ENCODE data around the gene APOL3.
"Not testable (repeated sequence)": the region's sequence is repeated elsewhere in the genome, so short reads cannot be mapped to it uniquely, and the experiment has no call there.

Gene APOL3

DNA sequence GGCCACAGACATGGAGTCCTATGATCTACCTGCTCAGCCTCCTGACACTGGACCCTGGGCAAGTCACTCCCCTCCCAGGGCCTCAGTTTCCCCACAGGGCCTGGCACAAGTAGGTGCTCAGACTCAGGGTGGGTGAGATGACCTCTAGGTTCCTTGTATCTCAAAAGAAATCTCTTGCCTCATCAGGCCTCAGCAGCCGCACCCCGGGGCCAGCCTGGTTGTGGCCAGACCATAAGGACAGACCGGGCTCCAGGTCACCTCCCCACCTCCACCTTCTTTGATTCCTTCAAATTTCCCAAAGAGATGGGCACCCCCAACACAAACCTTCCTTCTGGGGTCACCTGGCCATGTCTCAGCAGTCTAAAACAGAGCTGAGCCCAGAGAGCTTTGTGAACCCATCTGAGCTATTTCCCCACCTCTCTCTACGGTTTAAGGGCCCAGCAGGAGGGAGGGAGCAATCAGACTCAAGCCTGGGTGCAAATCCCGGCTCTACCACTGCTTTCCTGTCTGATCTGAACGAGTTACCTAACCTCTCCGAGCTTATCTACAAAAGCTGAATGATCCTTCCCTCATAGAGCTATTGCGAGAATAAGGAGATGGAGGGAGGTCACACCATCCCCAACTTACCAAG is 43.6 kb upstream of the APOL3 start:
- no peak for DNase-seq (ENCODE audit: extremely low read depth, low read depth)
- TF ChIP-seq, protein P1, sequence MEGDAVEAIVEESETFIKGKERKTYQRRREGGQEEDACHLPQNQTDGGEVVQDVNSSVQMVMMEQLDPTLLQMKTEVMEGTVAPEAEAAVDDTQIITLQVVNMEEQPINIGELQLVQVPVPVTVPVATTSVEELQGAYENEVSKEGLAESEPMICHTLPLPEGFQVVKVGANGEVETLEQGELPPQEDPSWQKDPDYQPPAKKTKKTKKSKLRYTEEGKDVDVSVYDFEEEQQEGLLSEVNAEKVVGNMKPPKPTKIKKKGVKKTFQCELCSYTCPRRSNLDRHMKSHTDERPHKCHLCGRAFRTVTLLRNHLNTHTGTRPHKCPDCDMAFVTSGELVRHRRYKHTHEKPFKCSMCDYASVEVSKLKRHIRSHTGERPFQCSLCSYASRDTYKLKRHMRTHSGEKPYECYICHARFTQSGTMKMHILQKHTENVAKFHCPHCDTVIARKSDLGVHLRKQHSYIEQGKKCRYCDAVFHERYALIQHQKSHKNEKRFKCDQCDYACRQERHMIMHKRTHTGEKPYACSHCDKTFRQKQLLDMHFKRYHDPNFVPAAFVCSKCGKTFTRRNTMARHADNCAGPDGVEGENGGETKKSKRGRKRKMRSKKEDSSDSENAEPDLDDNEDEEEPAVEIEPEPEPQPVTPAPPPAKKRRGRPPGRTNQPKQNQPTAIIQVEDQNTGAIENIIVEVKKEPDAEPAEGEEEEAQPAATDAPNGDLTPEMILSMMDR (IDR thresholded peaks at IDR 0.05; ENCODE audit: low read depth, low read length), result no peak

DNA sequence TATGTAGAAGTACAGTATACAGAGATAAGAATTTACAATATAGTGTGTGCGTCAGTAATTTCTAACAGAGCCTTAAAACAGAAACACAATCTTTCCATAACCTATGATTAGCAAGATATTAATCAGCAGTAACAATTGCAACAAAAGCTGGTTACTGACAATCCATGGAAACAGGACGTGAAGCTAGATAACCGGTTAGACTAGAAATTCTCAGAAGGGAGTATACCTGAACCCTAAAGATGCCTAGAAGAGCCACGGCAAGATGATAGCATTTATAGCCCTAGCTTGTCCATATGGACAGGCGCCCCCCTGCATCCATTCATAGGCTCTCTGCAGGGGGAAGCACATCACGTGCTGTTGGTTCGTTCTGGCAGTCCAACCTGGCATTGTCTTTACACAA is 42.9 kb upstream of the APOL3 start:
- not testable (repeated sequence) for DNase-seq (ENCODE audit: extremely low read depth, low read depth)

DNA sequence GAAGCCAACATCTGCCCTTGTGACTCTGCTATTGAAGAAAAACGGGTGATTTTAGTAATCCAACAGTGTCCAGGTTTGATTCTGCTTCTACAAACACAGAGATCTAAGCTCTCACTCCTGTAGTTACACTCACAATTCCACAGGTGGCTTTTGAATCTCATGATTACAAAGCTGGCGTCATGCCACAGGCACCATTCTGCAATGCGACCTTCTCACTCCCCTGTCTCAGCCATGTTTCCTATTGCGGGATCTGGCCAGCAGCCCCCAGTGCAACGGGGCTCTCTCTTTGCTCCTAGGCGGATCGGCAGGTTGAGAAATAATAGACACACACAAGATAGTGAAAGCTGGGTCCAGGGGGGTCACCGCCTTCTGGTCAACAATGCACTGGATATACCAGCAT is 42.4 kb upstream of the APOL3 start:
- not testable (repeated sequence) for DNase-seq (ENCODE audit: extremely low read depth, low read depth)

DNA sequence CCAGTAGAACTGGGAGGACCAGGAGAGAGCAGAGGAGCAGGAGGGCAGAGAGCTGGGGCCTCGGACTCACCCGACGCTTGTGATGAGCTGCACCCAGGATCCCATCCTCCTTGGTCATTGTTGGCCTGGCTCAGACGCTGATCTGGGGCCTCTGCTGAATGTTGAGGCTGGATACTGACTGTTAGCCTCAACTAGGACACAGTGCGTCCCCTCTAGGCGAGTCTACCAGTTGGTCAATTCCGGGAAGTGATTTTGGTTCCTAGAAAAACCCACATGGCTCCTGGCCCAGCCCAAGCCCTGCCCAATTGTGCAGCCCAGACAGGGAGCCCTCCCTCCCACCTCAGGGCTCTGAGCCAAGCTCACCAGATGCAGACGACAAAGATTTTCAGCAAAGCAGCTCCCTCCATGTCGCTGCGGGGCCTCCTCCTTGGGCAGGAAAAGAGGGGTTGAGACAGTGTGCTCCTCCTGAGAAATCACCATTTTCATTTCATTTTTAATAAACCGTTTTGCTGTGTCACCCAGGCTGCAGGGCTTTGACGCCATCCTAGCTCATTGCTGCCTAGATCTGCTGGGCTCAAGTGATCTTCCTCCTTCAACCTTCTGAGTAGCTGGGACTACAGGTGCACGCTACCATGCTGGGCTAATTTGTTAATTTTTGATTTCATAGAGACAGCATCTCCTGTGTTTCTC is 41.2 kb upstream of the APOL3 start, which contains the start of gene APOL4:
APOL4 (minus strand) TSS at position 180 of the 690 bp plus-strand sequence; CDS start at position 105, 75 bp downstream.
- DNase-seq (ENCODE audit: extremely low read depth, low read depth), result no peak
- TF ChIP-seq, protein P1 (IDR thresholded peaks at IDR 0.05; ENCODE audit: low read depth, low read length), result no peak

DNA sequence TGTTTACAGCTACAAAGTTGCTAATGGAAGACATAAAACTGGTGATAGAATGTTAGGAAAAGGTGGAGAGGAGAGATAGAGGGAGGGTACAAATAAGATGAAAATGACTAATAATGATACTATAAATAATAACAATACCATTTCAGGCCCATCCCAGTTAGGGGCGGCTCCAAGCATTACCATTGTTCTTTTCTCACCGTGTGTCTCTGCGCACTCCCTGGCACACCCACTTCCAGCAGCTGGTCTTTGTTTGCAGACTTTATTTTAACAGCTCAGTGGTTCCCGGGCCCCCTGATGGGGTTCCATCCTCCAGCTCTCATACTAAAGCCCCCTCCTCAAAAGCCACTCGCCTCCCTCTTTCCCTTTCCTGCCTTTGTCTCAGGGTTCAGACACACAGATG is 40.5 kb upstream of the APOL3 start:
- not testable (repeated sequence) for DNase-seq (ENCODE audit: extremely low read depth, low read depth)

DNA sequence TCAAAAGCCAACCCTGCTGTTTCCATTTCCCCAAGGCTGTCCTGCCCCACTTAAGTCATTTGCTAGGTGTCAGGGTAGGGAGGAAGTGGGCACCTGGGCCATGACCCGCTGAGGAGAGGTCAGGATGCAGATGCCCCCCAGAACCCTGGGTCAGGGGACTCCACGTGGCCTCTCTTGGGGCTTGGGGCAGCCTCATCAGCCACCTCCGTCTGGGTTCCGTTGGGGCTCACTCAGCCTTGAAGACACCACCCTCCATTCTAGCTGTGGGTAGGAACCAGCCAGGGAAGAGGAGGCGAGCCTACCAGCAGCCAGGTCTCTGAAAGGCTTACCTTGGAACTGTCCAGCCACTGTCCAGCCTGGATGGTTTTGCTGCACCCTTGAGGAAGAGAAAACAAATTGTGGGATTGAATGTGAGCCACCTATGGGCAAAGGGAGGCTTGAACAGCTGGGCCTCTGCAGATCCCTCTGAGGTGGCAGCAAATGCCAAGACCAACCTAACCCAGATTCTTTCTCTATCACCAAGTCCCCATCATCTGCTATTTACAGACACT is 38.5 kb upstream of the APOL3 start:
- no peak for DNase-seq (ENCODE audit: extremely low read depth, low read depth)

DNA sequence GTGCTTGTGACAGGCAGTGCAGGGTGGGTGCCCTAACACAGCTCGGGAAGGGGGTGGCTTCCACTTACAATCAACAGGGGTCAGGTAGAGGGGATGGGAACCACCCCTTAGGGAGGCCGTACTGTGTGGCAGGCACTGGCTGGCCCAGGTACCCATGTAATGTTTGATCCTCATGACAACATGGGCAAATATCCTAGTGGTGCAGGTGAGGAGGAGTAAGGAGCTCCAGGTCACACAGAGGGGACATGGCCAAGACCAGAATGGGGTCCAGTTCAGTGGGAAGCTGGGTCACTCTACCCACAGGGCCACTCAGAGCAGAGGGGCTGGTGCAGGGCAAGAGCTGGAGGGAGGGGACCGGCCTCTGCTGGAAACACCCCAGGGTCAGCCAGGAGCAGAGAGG is 38.0 kb upstream of the APOL3 start:
- no peak for DNase-seq (ENCODE audit: extremely low read depth, low read depth)
- TF ChIP-seq, protein P1 (IDR thresholded peaks at IDR 0.05; ENCODE audit: low read depth, low read length), result no peak

More for the DNA sequence above, 38.5 kb upstream of the APOL3 start:
- TF ChIP-seq, protein P1 (IDR thresholded peaks at IDR 0.05; ENCODE audit: low read depth, low read length), result no peak

DNA sequence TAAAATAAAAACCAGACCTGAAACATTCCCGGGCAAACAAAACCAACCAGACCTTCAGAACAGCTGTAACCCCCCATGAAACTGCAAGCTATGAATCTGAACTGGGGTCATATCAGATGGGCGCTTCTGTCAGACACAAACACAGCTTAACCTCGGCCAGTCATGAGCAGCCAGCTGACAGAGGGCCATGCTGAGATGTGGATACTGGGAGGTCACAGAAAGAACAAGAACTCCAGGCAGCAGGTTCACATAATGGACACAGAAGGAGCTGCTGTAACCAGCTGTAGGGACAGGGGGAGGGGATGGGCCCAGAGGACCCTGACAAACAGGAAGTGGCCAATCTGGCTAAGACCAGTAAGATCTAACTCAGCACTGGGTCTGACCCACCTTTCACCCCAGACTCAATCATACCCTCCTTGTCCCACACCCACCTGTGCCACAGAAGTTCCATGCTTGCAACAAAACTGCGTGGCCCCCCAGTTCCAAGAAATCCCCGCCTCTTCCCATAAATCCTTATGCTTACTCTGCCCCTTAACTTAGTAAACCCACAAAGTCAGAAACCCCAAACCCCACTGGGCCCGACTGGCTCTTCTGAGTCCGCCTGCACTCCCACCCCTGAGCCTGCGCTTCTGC is 37.1 kb upstream of the APOL3 start:
- TF ChIP-seq, protein P1 (IDR thresholded peaks at IDR 0.05; ENCODE audit: low read depth, low read length), result no peak
- no peak for DNase-seq (ENCODE audit: extremely low read depth, low read depth)
